ENCODE measurements around the gene FOXJ3. TPM values are rescaled to one million over a fixed set of nuclear protein-coding genes. Genes with fewer than 3 reads are reported as not detected.

The FOXJ3 gene
- total and polyA plus RNA-seq, 8 donors: 39.6 to 65.2 (median 57.0) TPM

DNA sequence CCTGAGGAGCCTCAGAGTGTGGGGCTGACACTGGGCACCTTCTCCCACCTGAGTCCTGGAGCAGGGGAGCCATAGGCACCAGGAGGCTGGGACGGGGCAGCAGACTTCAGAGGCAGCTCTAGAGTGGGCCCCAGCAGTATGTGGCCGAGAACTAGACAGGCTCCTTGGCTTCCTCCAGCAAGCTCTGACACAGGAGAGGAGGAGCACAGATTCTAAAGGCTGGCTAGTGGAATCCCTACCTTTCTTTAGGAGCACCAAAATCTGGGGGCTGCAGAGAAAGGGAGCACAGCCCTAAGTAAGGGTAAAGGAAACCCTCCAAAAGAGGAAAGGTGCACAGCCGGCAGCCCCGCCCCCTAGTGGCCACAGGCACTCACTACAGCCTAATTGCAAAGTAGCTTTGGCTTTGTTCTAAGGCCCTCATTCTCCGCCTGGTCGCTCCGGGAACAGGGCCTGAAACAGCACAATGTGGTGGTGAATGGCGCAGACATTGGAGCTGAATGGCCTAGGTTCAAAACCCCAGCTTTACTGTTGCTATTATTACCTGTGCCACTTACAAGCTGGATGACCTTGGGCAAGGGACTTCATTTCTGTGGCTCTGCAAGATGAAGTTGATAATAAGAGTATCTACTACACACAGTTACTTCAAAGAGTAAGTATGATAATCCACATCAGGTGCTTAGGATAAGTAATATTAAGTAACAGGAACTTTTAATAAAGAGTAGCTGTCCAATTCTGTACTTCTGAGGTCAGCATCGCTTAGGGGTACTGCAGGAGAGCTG, 161.7 kb downstream of the FOXJ3 start:
- H3K4me1 ChIP-seq: peaks cover 19 to 50% of the 10 kb centered on the region in 2 donors
- intact Hi-C loops (cut with DNase I): no loop called here

DNA sequence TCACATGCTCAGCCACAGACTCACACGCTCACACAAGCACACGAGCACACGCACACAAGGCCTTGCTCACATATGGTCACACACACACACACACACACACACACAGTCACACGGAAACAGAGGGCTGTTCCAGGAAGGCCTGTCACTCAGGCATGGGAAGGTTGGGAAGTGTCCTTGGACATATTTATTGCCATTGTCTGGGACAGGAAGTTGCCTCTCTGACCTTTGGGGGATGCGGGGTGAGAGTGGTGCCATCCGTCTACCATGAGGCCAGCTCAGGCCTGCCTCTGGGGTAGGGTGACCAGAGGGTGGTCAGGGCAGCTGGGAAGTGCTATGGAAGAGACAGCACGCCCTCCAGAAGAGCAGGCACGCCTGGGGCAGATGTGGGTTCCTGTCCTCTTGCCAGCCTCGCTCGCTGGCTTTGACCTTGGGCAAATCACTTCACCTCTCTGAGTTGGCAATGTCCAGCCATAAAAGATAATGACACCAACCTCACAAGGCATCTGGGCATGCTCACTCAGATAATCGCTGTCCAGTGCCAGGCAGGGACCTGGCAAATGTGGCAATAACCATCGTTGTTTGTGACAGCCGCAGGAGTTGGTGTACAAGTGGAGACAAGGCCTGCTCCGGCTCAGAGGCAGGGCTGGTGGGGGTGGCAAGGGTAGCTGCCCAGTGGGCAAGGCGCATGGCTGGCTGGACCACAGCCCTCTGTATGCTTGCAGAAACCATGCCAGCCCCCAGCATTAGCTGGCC, 162.5 kb downstream of the FOXJ3 start:
- intact Hi-C loops (cut with DNase I): no loop called here
- TF ChIP-seq, protein P1, sequence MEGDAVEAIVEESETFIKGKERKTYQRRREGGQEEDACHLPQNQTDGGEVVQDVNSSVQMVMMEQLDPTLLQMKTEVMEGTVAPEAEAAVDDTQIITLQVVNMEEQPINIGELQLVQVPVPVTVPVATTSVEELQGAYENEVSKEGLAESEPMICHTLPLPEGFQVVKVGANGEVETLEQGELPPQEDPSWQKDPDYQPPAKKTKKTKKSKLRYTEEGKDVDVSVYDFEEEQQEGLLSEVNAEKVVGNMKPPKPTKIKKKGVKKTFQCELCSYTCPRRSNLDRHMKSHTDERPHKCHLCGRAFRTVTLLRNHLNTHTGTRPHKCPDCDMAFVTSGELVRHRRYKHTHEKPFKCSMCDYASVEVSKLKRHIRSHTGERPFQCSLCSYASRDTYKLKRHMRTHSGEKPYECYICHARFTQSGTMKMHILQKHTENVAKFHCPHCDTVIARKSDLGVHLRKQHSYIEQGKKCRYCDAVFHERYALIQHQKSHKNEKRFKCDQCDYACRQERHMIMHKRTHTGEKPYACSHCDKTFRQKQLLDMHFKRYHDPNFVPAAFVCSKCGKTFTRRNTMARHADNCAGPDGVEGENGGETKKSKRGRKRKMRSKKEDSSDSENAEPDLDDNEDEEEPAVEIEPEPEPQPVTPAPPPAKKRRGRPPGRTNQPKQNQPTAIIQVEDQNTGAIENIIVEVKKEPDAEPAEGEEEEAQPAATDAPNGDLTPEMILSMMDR (IDR thresholded peaks at IDR 0.05): no peak
- peak overlapping the region in 1 of 2 donors; percentile 42 for H3K27ac ChIP-seq
- H3K9me3 ChIP-seq: no peaks in the 10 kb centered on the region
- no peak overlapping the region for H3K4me3 ChIP-seq
- ATAC-seq (no peak), DNase-seq (peak in 1 of 4 donors; percentile 16)
- H3K36me3 ChIP-seq: no peaks in the 10 kb centered on the region
- no peaks in the 10 kb centered on the region for H3K27me3 ChIP-seq
- peaks cover 16 to 44% of the 10 kb centered on the region in 2 donors for H3K4me1 ChIP-seq

More for the DNA sequence above, 161.7 kb downstream of the FOXJ3 start:
- H3K4me3 ChIP-seq: no peak overlapping the region
- no peaks in the 10 kb centered on the region for H3K36me3 ChIP-seq
- TF ChIP-seq, protein P1 (IDR thresholded peaks at IDR 0.05): peak; percentile 95 to 97
- H3K27me3 ChIP-seq: no peaks in the 10 kb centered on the region
- H3K27ac ChIP-seq: no peak overlapping the region
- no peaks in the 10 kb centered on the region for H3K9me3 ChIP-seq
- ATAC-seq (peak; percentile 65), DNase-seq (peak in 3 of 4 donors; percentile 42 to 89 (median 64))

GRCh38 chr1:42171679-42172266, 163.3 kb downstream of the FOXJ3 start:
- TF ChIP-seq, protein P1 (IDR thresholded peaks at IDR 0.05): no peak
- H3K27ac ChIP-seq: peak overlapping the region in 1 of 2 donors; percentile 58
- DNase-seq: no peak
- H3K9me3 ChIP-seq: no peaks in the 10 kb centered on the region
- no peak for ATAC-seq
- intact Hi-C loops (cut with DNase I): no loop called here
- no peaks in the 10 kb centered on the region for H3K27me3 ChIP-seq
- no peak overlapping the region for H3K4me3 ChIP-seq
- peaks cover 10 to 36% of the 10 kb centered on the region in 2 donors for H3K4me1 ChIP-seq
- no peaks in the 10 kb centered on the region for H3K36me3 ChIP-seq

DNA sequence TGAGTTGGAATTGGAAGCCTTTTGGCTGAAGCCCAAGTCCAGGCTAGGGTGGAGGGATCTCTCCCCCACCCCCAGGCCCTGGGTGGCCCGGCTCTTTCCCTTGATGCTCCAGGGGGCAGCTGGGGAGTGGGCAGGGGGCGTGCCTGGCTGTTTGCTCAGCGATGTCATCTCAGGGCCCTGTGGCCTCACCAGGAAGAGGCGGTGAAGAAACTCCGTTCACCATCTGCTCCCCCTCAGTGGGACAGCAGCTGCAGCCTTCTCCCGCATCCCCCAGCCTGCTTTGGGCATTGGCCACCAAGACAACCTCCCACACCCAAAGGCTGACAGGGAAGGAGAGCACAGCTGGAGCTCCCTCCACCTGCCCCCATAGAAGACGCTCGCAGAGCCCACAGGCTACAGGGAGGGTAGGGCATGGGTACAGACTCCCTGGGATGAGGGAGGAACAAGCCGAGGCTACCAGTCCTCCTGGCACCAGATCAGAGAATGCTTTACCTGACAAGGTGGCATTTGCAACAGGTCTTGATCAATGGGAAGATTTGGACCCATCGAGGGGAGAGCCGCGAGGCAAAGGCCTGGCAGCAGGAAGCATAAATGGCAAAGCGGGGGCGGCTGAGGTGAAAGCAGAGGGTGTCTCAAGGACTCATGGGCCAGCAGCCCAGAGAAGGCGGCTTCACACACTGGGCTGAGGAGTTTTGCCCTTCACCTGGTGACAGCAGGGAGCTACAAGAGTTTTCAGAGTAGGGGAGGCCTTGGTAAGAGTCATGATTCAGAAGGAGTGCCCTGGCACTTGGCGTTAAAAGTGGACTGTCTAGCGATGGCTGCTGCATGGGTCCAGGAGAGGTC, 164.0 kb downstream of the FOXJ3 start:
- DNase-seq: peak in 2 of 4 donors; percentile 52 to 74
- Histone ChIP-seq H3K36me3 (no peaks in the 10 kb centered on the region), H3K27ac (peak overlapping the region in 1 of 2 donors; percentile 58), H3K4me3 (no peak overlapping the region), H3K9me3 (no peaks in the 10 kb centered on the region), H3K27me3 (no peaks in the 10 kb centered on the region), H3K4me1 (peaks cover 9 to 38% of the 10 kb centered on the region in 2 donors)
- ATAC-seq: peak; percentile 77
- TF ChIP-seq, protein P1 (IDR thresholded peaks at IDR 0.05): no peak
- intact Hi-C loops (cut with DNase I): no loop called here

All from left lung (tissue), 10 donors.